K562 (cell line): ENCODE measurements around the gene TBL1X. TPM values are rescaled to one million over a fixed set of nuclear protein-coding genes. Genes with fewer than 3 reads are reported as not detected.

Experiments used
- ATAC-seq: fragments of 200-7000 bp; cut with Tn5 transposase; 3 replicates; pipeline ENCODE4 v1.9.1; 2020; ENCODE audit warnings: moderate library complexity
- BruUV-seq: library from RNA; stranded (reverse); fragments of 400-500 nt; replicated peaks from 2 replicates; lab custom pipeline; 2021; lab: Mats Ljungman, UMichigan
- CTCF ChIA-PET: fragments of 300-600 bp; formaldehyde crosslinking; extraction: SDS; loops from one replicate; lab custom pipeline; 2021; ENCODE audit warnings: low intra/inter-chr PET ratio; lab: Yijun Ruan, JAX
- POLR2A ChIA-PET: fragments of 300-600, 350-650 bp; sonication (Branson Sonifier 250); formaldehyde crosslinking; extraction: SDS; loops from one replicate; lab custom pipeline; 2021; ENCODE audit warnings: antibody characterized with exemption, inconsistent platforms; lab: Yijun Ruan, JAX
- DNase-seq, 4 experiments: peaks; one replicate each; pipeline versions ENCODE4 v3.0.0 to v3.0.0-alpha.2; 2011 to 2018; ENCODE audit warnings: low spot score in 3 of 4, mixed read lengths in 3 of 4; ENCODE audit errors: extremely low read depth in 1 of 4
- FAIRE-seq: peaks from 2 replicates; lab custom pipeline; 2011; peaks lifted over from hg19 to GRCh38; lab: Jason Lieb, UNC
- H2AFZ ChIP-seq: 2 replicates; pipeline ENCODE4 v1.6.0; 2011; ENCODE audit warnings: low read depth, low read length, control low read depth, inconsistent platforms
- H3K27ac ChIP-seq: fragments of 200-600 bp; 3 replicates; pipeline ENCODE4 v1.8.0; 2011; ENCODE audit warnings: low read depth, mild to moderate bottlenecking, control low read depth, inconsistent platforms, low read length, moderate library complexity, mixed read lengths; ENCODE audit errors: extremely low read depth
- H3K27me3 ChIP-seq, 2 experiments: fragments of 300-600 bp in 1 of 2; 2 replicates in 1 of 2; 3 replicates in 1 of 2; pipeline versions ENCODE4 v1.6.0 to v1.8.0; 2011; ENCODE audit warnings: inconsistent platforms in 2 of 2, low read length in 2 of 2, mild to moderate bottlenecking in 1 of 2, mixed read lengths in 1 of 2, moderate library complexity in 1 of 2; ENCODE audit not compliant: control insufficient read depth in 2 of 2, insufficient read depth in 2 of 2
- H3K36me3 ChIP-seq: fragments of 300-600 bp; 3 replicates; pipeline ENCODE4 v1.8.0; 2011; ENCODE audit warnings: mild to moderate bottlenecking, low read length, inconsistent platforms; ENCODE audit not compliant: control insufficient read depth, insufficient read depth
- H3K4me1 ChIP-seq, 2 experiments: fragments of 200-600 bp in 1 of 2; replicated peaks in 1 of 2; 2 replicates in 1 of 2; 3 replicates in 1 of 2; pipeline versions ENCODE4 v1.5.1 to v1.8.0; 2011; ENCODE audit warnings: inconsistent platforms in 2 of 2, low read length in 2 of 2, mild to moderate bottlenecking in 1 of 2, mixed read lengths in 1 of 2, moderate library complexity in 1 of 2; ENCODE audit not compliant: control insufficient read depth in 2 of 2, insufficient read depth in 2 of 2
- H3K4me2 ChIP-seq: 2 replicates; pipeline ENCODE4 v1.6.1; 2011; ENCODE audit warnings: low read length, control low read depth, inconsistent platforms, mixed read lengths; ENCODE audit not compliant: insufficient read depth
- H3K4me3 ChIP-seq: fragments of 200-600 bp; sonication (generic), shearing (Covaris generic); 2 replicates; pipeline ENCODE4 v1.5.1; 2016; ENCODE audit warnings: control low read depth, inconsistent platforms
- H3K79me2 ChIP-seq: fragments of 200-600 bp; 3 replicates; pipeline ENCODE4 v1.8.0; 2011; ENCODE audit warnings: low read length, inconsistent platforms; ENCODE audit not compliant: control insufficient read depth, insufficient read depth
- H3K9ac ChIP-seq, 2 experiments: 2 replicates each; pipeline versions ENCODE4 v1.6.0 to v1.6.1; 2011; ENCODE audit warnings: low read depth in 2 of 2, low read length in 2 of 2, control low read depth in 1 of 2, inconsistent platforms in 1 of 2, mild to moderate bottlenecking in 1 of 2, mixed read lengths in 1 of 2; ENCODE audit not compliant: insufficient read depth in 1 of 2
- H3K9me1 ChIP-seq: one replicate; pipeline ENCODE4 v1.6.0; 2011; ENCODE audit warnings: inconsistent platforms, mild to moderate bottlenecking, low read length, moderate library complexity; ENCODE audit not compliant: control insufficient read depth, insufficient read depth
- H3K9me3 ChIP-seq: replicated peaks from 2 replicates; pipeline ENCODE4 v1.5.1; 2011; ENCODE audit warnings: low read depth, low read length, inconsistent platforms; ENCODE audit not compliant: control insufficient read depth, insufficient read depth
- H4K20me1 ChIP-seq: replicated peaks from 2 replicates; pipeline ENCODE4 v1.6.1; 2011; ENCODE audit warnings: low read length, inconsistent platforms, mixed read lengths; ENCODE audit not compliant: control insufficient read depth, insufficient read depth
- COPS2 ChIP-seq: fragments of 450-650 bp; conservative IDR thresholded peaks from 2 replicates; pipeline ENCODE4 v1.6.1; 2016; ENCODE audit warnings: mild to moderate bottlenecking, moderate library complexity
- CREB1 ChIP-seq, 2 experiments: sonication (generic) in 1 of 2; formaldehyde crosslinking in 1 of 2; IDR thresholded peaks; 2 replicates each; pipeline versions ENCODE4 v1.6.1 to v1.8.0; 2012 to 2022; ENCODE audit warnings: inconsistent platforms in 1 of 2, mild to moderate bottlenecking in 1 of 2, missing genetic modification reagents in 1 of 2, moderate library complexity in 1 of 2
- DLX4 ChIP-seq: fragments of 250-450 bp; sonication (Bioruptor Pico); IDR thresholded peaks from 2 replicates; pipeline ENCODE4 v1.6.1; 2021; ENCODE audit warnings: mild to moderate bottlenecking
- ESRRA ChIP-seq: fragments of 450-650 bp; IDR thresholded peaks from 2 replicates; pipeline ENCODE4 v1.6.1; 2014; ENCODE audit warnings: low read depth, mild to moderate bottlenecking, moderate library complexity, borderline replicate concordance
- GATAD2A ChIP-seq: fragments of 450-650 bp; IDR thresholded peaks from 2 replicates; pipeline ENCODE4 v1.6.1; 2017
- KAT8 ChIP-seq: fragments of 450-650 bp; IDR thresholded peaks from 2 replicates; pipeline ENCODE4 v1.6.1; 2016; ENCODE audit warnings: low read depth, mild to moderate bottlenecking
- NELFE ChIP-seq: IDR thresholded peaks from 2 replicates; pipeline ENCODE4 v1.6.1; 2011; ENCODE audit warnings: mild to moderate bottlenecking; ENCODE audit not compliant: insufficient read depth, insufficient read length
- NFE2L1 ChIP-seq: fragments of 450-650 bp; IDR thresholded peaks from 2 replicates; pipeline ENCODE4 v1.6.1; 2016; ENCODE audit warnings: missing genetic modification characterization, low read depth, mild to moderate bottlenecking, missing compliant biosample characterization, moderate library complexity, borderline replicate concordance
- OTX1 ChIP-seq: fragments of 450-650 bp; formaldehyde crosslinking; IDR thresholded peaks from 2 replicates; pipeline ENCODE4 v1.4.0; 2022; ENCODE audit warnings: mild to moderate bottlenecking
- SMAD4 ChIP-seq: fragments of 250-450 bp; sonication (Bioruptor Pico); conservative IDR thresholded peaks from 2 replicates; pipeline ENCODE4 v1.8.0; 2021; ENCODE audit warnings: inconsistent platforms, mild to moderate bottlenecking, moderate library complexity
- SRSF7 ChIP-seq: fragments of 200-400 bp; formaldehyde crosslinking; optimal IDR thresholded peaks from 2 replicates; pipeline ENCODE3; 2017; ENCODE audit warnings: mild to moderate bottlenecking, low read depth, low read length
- ZEB2 ChIP-seq: fragments of 450-650 bp; IDR thresholded peaks from 2 replicates; pipeline ENCODE4 v1.6.1; 2016
- ZNF184 ChIP-seq: sonication (generic); formaldehyde crosslinking; IDR thresholded peaks from 2 replicates; pipeline ENCODE4 v1.5.0; 2020; ENCODE audit warnings: missing genetic modification reagents
- ZNF24 ChIP-seq: fragments of 450-650 bp; IDR thresholded peaks from 2 replicates; pipeline ENCODE4 v1.6.1; 2016
- ZNF280B ChIP-seq: fragments of 250-450 bp; sonication (Bioruptor Pico); IDR thresholded peaks from 2 replicates; pipeline ENCODE4 v1.5.1; 2021; ENCODE audit warnings: mild to moderate bottlenecking
- WGBS: fragments of 100-300 bp; shearing (Covaris generic); methylation state at CpG from one replicate; pipeline ENCODE4 v1.1.6; 2016; ENCODE audit warnings: low coverage, mixed read lengths; ENCODE audit not compliant: insufficient coverage; ENCODE audit errors: missing lambda C conversion rate; 5-methylcytosine and 5-hydroxymethylcytosine counted together
- in situ Hi-C: fragments of 300-500 bp; cut with MboI; formaldehyde crosslinking; loops from 4 replicates; pipeline ENCODE4 v1.15.0; 2018; ENCODE audit warnings: inconsistent platforms, mixed read lengths
- intact Hi-C: fragments of 100-400 bp; cut with micrococcal nuclease; formaldehyde crosslinking; loops from 2 replicates; pipeline ENCODE4 v1.14.2; 2022
- polyA plus RNA-seq, 8 experiments: library from polyadenylated mRNA; depleted of rRNA in 4 of 8; stranded (reverse) in 5 of 8; unstranded in 3 of 8; fragments of >200 nt; fragmentation: Nextera tagmentation in 2 of 8; fragmentation: Illumina TruSeq in 1 of 8; extraction: Ambion mirVana in 2 of 8; extraction: Trizol in 1 of 8; gene quantifications; 2 replicates each; pipeline versions ENCODE4 v1.2.1 to v1.2.3, GENCODE V29; 2011 to 2014; ENCODE audit warnings: inconsistent platforms in 1 of 8, missing spikeins in 1 of 8
- total RNA-seq, 7 experiments: library from RNA; depleted of rRNA in 6 of 7; stranded (reverse); fragments of >200 nt in 6 of 7; fragmentation: Illumina TruSeq in 2 of 7; extraction: Trizol in 2 of 7; gene quantifications; 2 replicates each; pipeline versions ENCODE4 v1.2.1 to v1.2.3, GENCODE V29; 2011 to 2021; ENCODE audit warnings: low replicate concordance in 1 of 7
- TF ChIP-seq, protein P1 (sequence below): fragments of 450-650 bp; IDR thresholded peaks from one replicate; pipeline ENCODE4 v1.6.1; 2018; ENCODE audit warnings: mild to moderate bottlenecking, moderate library complexity; ENCODE audit not compliant: partially characterized antibody

The TBL1X gene
- total and polyA plus RNA-seq, 9 of the 15 experiments (the other 6 are each of a cell fraction or from before 2014, with no cell fraction given): 6.0 to 49.6 (median 19.7) TPM

DNA sequence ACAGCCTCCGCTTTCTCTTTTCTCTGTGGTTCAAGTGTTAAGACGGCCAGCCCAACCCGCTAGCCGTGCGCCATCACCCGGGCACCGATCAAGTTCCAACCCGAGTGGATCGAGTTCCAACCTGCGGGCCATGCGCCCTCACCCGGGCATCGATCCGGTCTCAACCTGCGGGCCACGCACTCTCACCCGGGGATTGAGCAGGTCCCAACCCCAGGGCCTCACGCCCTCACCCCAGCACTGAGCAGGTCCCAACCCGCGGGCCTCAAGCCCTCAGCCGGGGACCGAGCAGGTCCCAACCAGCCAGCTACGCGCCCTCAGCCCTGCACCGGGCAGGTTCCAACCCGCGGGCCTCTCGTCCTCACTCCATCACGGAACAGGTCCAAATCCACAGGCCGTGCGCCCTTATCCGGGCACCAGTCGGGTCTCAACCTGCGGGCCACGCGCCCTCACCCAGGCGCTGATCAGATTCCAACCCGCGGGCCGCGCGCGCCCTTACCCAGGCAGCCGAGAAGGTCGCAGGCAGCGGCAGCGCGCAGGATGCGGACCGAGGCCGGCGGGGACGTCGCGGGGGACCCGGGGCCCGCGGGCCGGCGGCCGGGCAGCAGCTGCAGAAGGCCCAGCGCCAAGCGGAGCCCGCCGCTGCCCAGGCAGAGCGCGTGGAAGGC, 300.3 kb downstream of the TBL1X start:
- Histone ChIP-seq H2AFZ (no peak overlapping the region), H3K9me3 (no peaks in the 10 kb centered on the region), H3K9me1 (no peaks in the 10 kb centered on the region), H3K27me3 (peaks cover 2 to 16% of the 10 kb centered on the region in 2 experiments; a peak in 4 of 5 replicates), H3K4me1 (no peaks in the 10 kb centered on the region), H3K9ac (no peak overlapping the region), H3K4me2 (no peak overlapping the region), H3K27ac (no peak overlapping the region), H4K20me1 (no peaks in the 10 kb centered on the region), H3K36me3 (no peaks in the 10 kb centered on the region), H3K79me2 (no peaks in the 10 kb centered on the region), H3K4me3 (no peak overlapping the region)
- BruUV-seq: no TSS peak
- no peak for TF ChIP-seq DLX4 (CRISPR knock-in tag)
- no peak for TF ChIP-seq CREB1 (IDR thresholded peaks at IDR 0.05)
- no peak for TF ChIP-seq CREB1 (CRISPR knock-in tag; IDR thresholded peaks at IDR 0.05)
- no peak for TF ChIP-seq ESRRA
- TF ChIP-seq NELFE: no peak
- no peak for TF ChIP-seq SRSF7
- TF ChIP-seq GATAD2A: no peak
- TF ChIP-seq KAT8: no peak
- no peak for TF ChIP-seq OTX1 (CRISPR knock-in tag)
- TF ChIP-seq SMAD4 (CRISPR knock-in tag): no peak
- no peak for TF ChIP-seq ZEB2
- TF ChIP-seq ZNF24: no peak
- no peak for TF ChIP-seq ZNF184 (CRISPR knock-in tag)
- TF ChIP-seq, protein P1, sequence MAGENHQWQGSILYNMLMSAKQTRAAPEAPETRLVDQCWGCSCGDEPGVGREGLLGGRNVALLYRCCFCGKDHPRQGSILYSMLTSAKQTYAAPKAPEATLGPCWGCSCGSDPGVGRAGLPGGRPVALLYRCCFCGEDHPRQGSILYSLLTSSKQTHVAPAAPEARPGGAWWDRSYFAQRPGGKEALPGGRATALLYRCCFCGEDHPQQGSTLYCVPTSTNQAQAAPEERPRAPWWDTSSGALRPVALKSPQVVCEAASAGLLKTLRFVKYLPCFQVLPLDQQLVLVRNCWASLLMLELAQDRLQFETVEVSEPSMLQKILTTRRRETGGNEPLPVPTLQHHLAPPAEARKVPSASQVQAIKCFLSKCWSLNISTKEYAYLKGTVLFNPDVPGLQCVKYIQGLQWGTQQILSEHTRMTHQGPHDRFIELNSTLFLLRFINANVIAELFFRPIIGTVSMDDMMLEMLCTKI: no peak
- TF ChIP-seq COPS2: no peak
- no peak for TF ChIP-seq ZNF280B (CRISPR knock-in tag)
- no peak for TF ChIP-seq NFE2L1 (tag)
- DNase-seq: peak in 1 of 4 experiments; percentile 0
- CTCF ChIA-PET: interaction anchor here (0.7 kb wide), 1 partner anchor 740 kb away, joined by 4 read pairs; no protein-coding TSS in a partner anchor
- FAIRE-seq: no peak
- intact Hi-C loops (no loop called here), in situ Hi-C loops (no loop called here)
- ATAC-seq: no peak
- 11% methylated on average over 15 of the region's 67 CpGs for WGBS
- POLR2A ChIA-PET: no interaction called here
